IgD-negative memory B cell (primary cell): ENCODE results near the gene COPS9. TPM values are rescaled to one million over a fixed set of nuclear protein-coding genes. Genes with fewer than 3 reads are reported as not detected.

Source experiments
- H3K27ac Mint-ChIP-seq, 3 donors: one replicate each; pipeline ENCODE4 v1.8.0; 2020 to 2022; ENCODE audit warnings: mild to moderate bottlenecking in 3 of 3, mixed read lengths in 3 of 3, moderate library complexity in 1 of 3
- H3K27me3 Mint-ChIP-seq: one replicate; pipeline ENCODE4 v1.8.0; 2021; ENCODE audit warnings: mixed read lengths
- H3K36me3 Mint-ChIP-seq: one replicate; pipeline ENCODE4 v1.8.0; 2020; ENCODE audit warnings: mild to moderate bottlenecking, mixed read lengths
- H3K4me1 Mint-ChIP-seq, 3 donors: one replicate each; pipeline ENCODE4 v1.8.0; 2020 to 2022; ENCODE audit warnings: mixed read lengths in 3 of 3, mild to moderate bottlenecking in 1 of 3
- H3K4me3 Mint-ChIP-seq, 4 donors: one replicate each; pipeline ENCODE4 v1.8.0; 2020 to 2022; ENCODE audit warnings: mild to moderate bottlenecking in 4 of 4, mixed read lengths in 4 of 4, moderate library complexity in 3 of 4
- H3K9me3 Mint-ChIP-seq, 3 donors: one replicate each; pipeline ENCODE4 v1.8.0; 2020 to 2021; ENCODE audit warnings: mixed read lengths in 3 of 3, mild to moderate bottlenecking in 1 of 3
- polyA plus RNA-seq: library from polyadenylated mRNA; unstranded; fragments of 300-500 nt; fragmentation: Illumina TruSeq; gene quantifications from one replicate; pipeline ENCODE4 v1.2.3, GENCODE V29; 2021

The COPS9 gene
- polyA plus RNA-seq, 1 donor from 2014 or later: 235 TPM

- Mint-ChIP-seq H3K9me3 (peaks cover 0 to 2% (median 0%) of the 10 kb centered on the region in 3 donors), H3K4me3 (no peak overlapping the region), H3K27ac (no peak overlapping the region), H3K36me3 (no peaks in the 10 kb centered on the region), H3K27me3 (peaks cover 2% of the 10 kb centered on the region), H3K4me1 (no peaks in the 10 kb centered on the region)
These were observed 29.2 kb downstream of the COPS9 start for GRCh38 chr2:240106765-240107476.

GRCh38 chr2:240105982-240106381 lies 30.1 kb downstream of the COPS9 start:
- Mint-ChIP-seq H3K27ac (no peak overlapping the region), H3K4me3 (no peak overlapping the region), H3K27me3 (peaks cover 2% of the 10 kb centered on the region), H3K9me3 (peaks cover 0 to 2% (median 0%) of the 10 kb centered on the region in 3 donors), H3K36me3 (no peaks in the 10 kb centered on the region), H3K4me1 (no peaks in the 10 kb centered on the region)

GRCh38 chr2:240103136-240103535 lies 33.0 kb downstream of the COPS9 start:
- Mint-ChIP-seq H3K27ac (no peak overlapping the region), H3K9me3 (peaks cover 2 to 9% (median 4%) of the 10 kb centered on the region in 3 donors)

GRCh38 chr2:240098349-240098748 lies 37.8 kb downstream of the COPS9 start:
- peaks cover 4 to 17% (median 6%) of the 10 kb centered on the region in 3 donors for H3K9me3 Mint-ChIP-seq
- H3K27ac Mint-ChIP-seq: no peak overlapping the region
- no peaks in the 10 kb centered on the region for H3K4me1 Mint-ChIP-seq
- H3K4me3 Mint-ChIP-seq: no peak overlapping the region
- peaks cover 7% of the 10 kb centered on the region for H3K36me3 Mint-ChIP-seq
- peaks cover 44% of the 10 kb centered on the region for H3K27me3 Mint-ChIP-seq

More at GRCh38 chr2:240103136-240103535, 33.0 kb downstream of the COPS9 start:
- no peaks in the 10 kb centered on the region for H3K4me1 Mint-ChIP-seq
- H3K27me3 Mint-ChIP-seq: peaks cover 7% of the 10 kb centered on the region
- no peak overlapping the region for H3K4me3 Mint-ChIP-seq
- peaks cover 5% of the 10 kb centered on the region for H3K36me3 Mint-ChIP-seq

- H3K36me3 Mint-ChIP-seq: peaks cover 7% of the 10 kb centered on the region
- H3K27ac Mint-ChIP-seq: no peak overlapping the region
- peaks cover 47% of the 10 kb centered on the region for H3K27me3 Mint-ChIP-seq
- no peak overlapping the region for H3K4me3 Mint-ChIP-seq
- peaks cover 6 to 32% (median 8%) of the 10 kb centered on the region in 3 donors for H3K9me3 Mint-ChIP-seq
- no peaks in the 10 kb centered on the region for H3K4me1 Mint-ChIP-seq
These were observed 40.3 kb downstream of the COPS9 start for GRCh38 chr2:240095556-240096523.

GRCh38 chr2:240089306-240089705 lies 46.8 kb downstream of the COPS9 start:
- no peaks in the 10 kb centered on the region for H3K4me1 Mint-ChIP-seq
- H3K27me3 Mint-ChIP-seq: peaks cover 11% of the 10 kb centered on the region
- H3K9me3 Mint-ChIP-seq: peaks cover 4 to 34% (median 18%) of the 10 kb centered on the region in 3 donors
- H3K4me3 Mint-ChIP-seq: no peak overlapping the region
- no peak overlapping the region for H3K27ac Mint-ChIP-seq
- peaks cover 2% of the 10 kb centered on the region for H3K36me3 Mint-ChIP-seq

GRCh38 chr2:240086563-240086962 lies 49.5 kb downstream of the COPS9 start:
- H3K27me3 Mint-ChIP-seq: no peaks in the 10 kb centered on the region
- no peak overlapping the region for H3K4me3 Mint-ChIP-seq
- peaks cover 4 to 24% (median 16%) of the 10 kb centered on the region in 3 donors for H3K9me3 Mint-ChIP-seq
- peaks cover 2% of the 10 kb centered on the region for H3K36me3 Mint-ChIP-seq
- H3K27ac Mint-ChIP-seq: no peak overlapping the region
- no peaks in the 10 kb centered on the region for H3K4me1 Mint-ChIP-seq

Other genes starting within 250 kb of the COPS9 start
- gene NDUFA10, start 111.0 kb downstream of the COPS9 start, polyA plus RNA-seq: 134 TPM
- not detected for gene OR6B2, start 105.9 kb downstream of the COPS9 start, polyA plus RNA-seq
- gene OR6B3, start 82.8 kb downstream of the COPS9 start, polyA plus RNA-seq: not detected
- gene OTOS, start 4.4 kb upstream of the COPS9 start, polyA plus RNA-seq: not detected